Measurements from ENCODE around the gene LAMA5. TPM values are rescaled to one million over a fixed set of nuclear protein-coding genes. Genes with fewer than 3 reads are reported as not detected.

The LAMA5 gene
- polyA plus RNA-seq, 1 donor (not counting 4 experiments of a cell fraction or from before 2014, with no cell fraction given), result 8.7 TPM

DNA sequence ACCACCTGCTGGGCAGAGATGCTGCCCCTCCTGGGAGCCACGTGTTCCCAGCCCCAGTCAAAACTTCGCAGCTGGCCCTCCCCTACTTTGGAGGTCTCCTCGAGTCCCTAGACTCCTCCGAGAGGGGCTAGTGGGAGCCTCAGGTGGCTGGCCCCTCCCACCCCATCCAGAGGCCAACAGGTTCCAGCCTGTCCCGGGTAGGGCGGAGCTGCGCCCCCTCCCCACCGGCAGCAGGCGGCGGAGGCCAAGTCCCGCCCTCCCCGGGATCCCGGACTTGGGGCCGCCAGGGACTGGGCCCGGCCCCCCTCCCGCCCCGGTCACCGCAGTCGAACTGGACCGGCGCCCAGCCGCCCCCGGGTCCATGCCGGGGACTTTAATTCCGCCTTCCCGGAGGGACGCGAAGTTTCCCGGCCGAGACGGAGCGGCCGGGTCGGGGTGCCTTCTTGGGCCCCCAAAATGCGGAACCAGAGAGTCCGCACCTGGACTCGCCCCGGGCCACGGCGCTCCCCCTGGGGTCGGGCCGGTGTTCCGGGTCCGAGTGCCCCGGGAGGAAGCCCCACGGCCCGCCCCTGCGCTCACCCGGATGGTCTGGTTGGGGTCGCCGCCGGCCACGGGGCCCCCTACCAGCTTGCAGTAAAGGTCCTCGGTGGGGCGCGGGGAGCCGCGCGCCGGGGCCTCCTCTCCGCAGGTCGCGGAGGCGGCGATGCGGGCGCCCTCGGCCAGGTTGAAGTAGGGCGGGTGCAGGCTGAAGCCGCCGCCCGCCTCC is 559 bp downstream of the LAMA5 start:
- dilution Hi-C loops (cut with MboI; ENCODE audit: extremely low pct_ligation_motif_present, low sequenced_read_pairs), result no loop called here
- H3K9ac ChIP-seq (ENCODE audit: control insufficient read depth, extremely low read depth, insufficient read depth, low read length), result peak overlapping the region; percentile 80
- peaks cover 40% of the 10 kb centered on the region for H3K79me2 ChIP-seq (ENCODE audit: control insufficient read depth, insufficient read depth, low read length)
- DNase-seq (ENCODE audit: low read depth, low spot score) (no peak), FAIRE-seq (no peak)
- H2AFZ ChIP-seq (ENCODE audit: control insufficient read depth, low read length), result no peak overlapping the region
- TF ChIP-seq CTCF (optimal IDR thresholded peaks at IDR 0.05 in 1 of 3, IDR thresholded peaks at IDR 0.05 in 1 of 3, conservative IDR thresholded peaks at IDR 0.05 in 1 of 3; ENCODE audit: extremely low read depth in 1 of 3, insufficient read depth in 2 of 3, low read length in 3 of 3) (no peak), EZH2 (IDR thresholded peaks at IDR 0.05; ENCODE audit: low read length) (no peak)
- no peaks in the 10 kb centered on the region for H3K9me3 ChIP-seq (ENCODE audit: control insufficient read depth, low read depth, low read length)
- peak overlapping the region; percentile 96 for H3K4me2 ChIP-seq (ENCODE audit: control insufficient read depth, extremely low read depth, insufficient read depth, low read depth, low read length)
- no peaks in the 10 kb centered on the region for H3K27me3 ChIP-seq (ENCODE audit: control insufficient read depth, extremely low read depth, insufficient read depth, low read length)
- peak overlapping the region; percentile 88 to 93 (median 92) for H3K4me3 ChIP-seq (ENCODE audit: control insufficient read depth in 2 of 3, extremely low read depth in 1 of 3, insufficient read depth in 2 of 3, low read depth in 1 of 3, low read length in 3 of 3)
- peaks cover 70% of the 10 kb centered on the region for H3K4me1 ChIP-seq (ENCODE audit: control insufficient read depth, extremely low read depth, insufficient read depth, low read length)
- peaks cover 29% of the 10 kb centered on the region for H4K20me1 ChIP-seq (ENCODE audit: control insufficient read depth, extremely low read depth, insufficient read depth, low read length)
- peak overlapping the region; percentile 69 for H3K27ac ChIP-seq (ENCODE audit: control insufficient read depth, insufficient read depth, low read length)
- H3K9me1 ChIP-seq (ENCODE audit: control insufficient read depth, extremely low read depth, insufficient read depth, low read length), result no peaks in the 10 kb centered on the region
- peaks cover 5 to 10% of the 10 kb centered on the region in 2 experiments for H3K36me3 ChIP-seq (ENCODE audit: control insufficient read depth in 2 of 2, extremely low read depth in 1 of 2, insufficient read depth in 2 of 2, low read length in 2 of 2)

DNA sequence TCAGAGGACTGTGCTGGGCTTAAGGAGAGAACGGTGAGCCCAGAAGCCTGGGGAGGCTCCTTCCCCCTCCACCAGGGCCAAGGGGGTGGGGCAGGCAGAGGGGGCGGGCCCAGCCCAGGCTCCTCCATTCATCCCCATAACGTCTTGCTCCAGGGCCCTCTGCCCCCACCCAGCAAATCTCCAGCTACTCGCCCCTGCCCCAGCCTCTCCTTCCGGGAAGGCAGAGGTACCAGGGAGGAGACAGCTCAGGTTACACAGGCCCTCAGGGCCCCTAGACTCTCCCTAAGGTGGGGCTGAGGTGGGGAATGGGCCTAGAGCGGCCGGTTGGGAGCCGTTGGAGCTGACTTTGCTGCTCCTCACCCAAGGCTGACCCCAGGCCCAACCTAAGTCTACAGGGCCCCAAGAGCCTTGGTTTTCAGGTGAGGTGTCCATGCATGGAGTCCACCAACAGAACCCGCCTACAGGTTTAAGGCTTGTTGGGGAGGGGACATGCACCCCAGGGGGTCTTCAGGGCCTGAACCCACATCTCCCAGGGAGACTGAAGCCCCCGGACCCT is 1.2 kb downstream of the LAMA5 start:
- H3K4me3 ChIP-seq (ENCODE audit: control insufficient read depth in 2 of 3, extremely low read depth in 1 of 3, insufficient read depth in 2 of 3, low read depth in 1 of 3, low read length in 3 of 3), result peak overlapping the region; percentile 88 to 93 (median 92)
- no peaks in the 10 kb centered on the region for H3K9me3 ChIP-seq (ENCODE audit: control insufficient read depth, low read depth, low read length)
- H3K36me3 ChIP-seq (ENCODE audit: control insufficient read depth in 2 of 2, extremely low read depth in 1 of 2, insufficient read depth in 2 of 2, low read length in 2 of 2), result peaks cover 5 to 10% of the 10 kb centered on the region in 2 experiments
- no peak for FAIRE-seq
- dilution Hi-C loops (cut with MboI; ENCODE audit: extremely low pct_ligation_motif_present, low sequenced_read_pairs), result no loop called here
- no peaks in the 10 kb centered on the region for H3K27me3 ChIP-seq (ENCODE audit: control insufficient read depth, extremely low read depth, insufficient read depth, low read length)
- H3K9me1 ChIP-seq (ENCODE audit: control insufficient read depth, extremely low read depth, insufficient read depth, low read length), result no peaks in the 10 kb centered on the region
- H4K20me1 ChIP-seq (ENCODE audit: control insufficient read depth, extremely low read depth, insufficient read depth, low read length), result peaks cover 29% of the 10 kb centered on the region
- H3K27ac ChIP-seq (ENCODE audit: control insufficient read depth, insufficient read depth, low read length), result peak overlapping the region; percentile 69
- H3K79me2 ChIP-seq (ENCODE audit: control insufficient read depth, insufficient read depth, low read length), result peaks cover 42% of the 10 kb centered on the region
- peak overlapping the region; percentile 80 for H3K9ac ChIP-seq (ENCODE audit: control insufficient read depth, extremely low read depth, insufficient read depth, low read length)
- H3K4me2 ChIP-seq (ENCODE audit: control insufficient read depth, extremely low read depth, insufficient read depth, low read depth, low read length), result peak overlapping the region; percentile 96
- no peak overlapping the region for H2AFZ ChIP-seq (ENCODE audit: control insufficient read depth, low read length)
- DNase-seq (ENCODE audit: low read depth, low spot score), result no peak
- no peak for TF ChIP-seq CTCF (optimal IDR thresholded peaks at IDR 0.05 in 1 of 3, IDR thresholded peaks at IDR 0.05 in 1 of 3, conservative IDR thresholded peaks at IDR 0.05 in 1 of 3; ENCODE audit: extremely low read depth in 1 of 3, insufficient read depth in 2 of 3, low read length in 3 of 3)
- TF ChIP-seq EZH2 (IDR thresholded peaks at IDR 0.05; ENCODE audit: low read length), result no peak
- H3K4me1 ChIP-seq (ENCODE audit: control insufficient read depth, extremely low read depth, insufficient read depth, low read length), result peaks cover 75% of the 10 kb centered on the region

All from keratinocyte (primary cell).